ENCODE measurements around the gene ZBTB7C. TPM values are rescaled to one million over a fixed set of nuclear protein-coding genes. Genes with fewer than 3 reads are reported as not detected.

The ZBTB7C gene
- total RNA-seq, 1 donor from 2014 or later, result 0.67 TPM

- H3K27ac Mint-ChIP-seq (ENCODE audit: unreplicated experiment), result no peak overlapping the region
- H3K27me3 Mint-ChIP-seq (ENCODE audit: unreplicated experiment), result peaks cover 6% of the 10 kb centered on the region
- no peak overlapping the region for H3K4me3 Mint-ChIP-seq (ENCODE audit: unreplicated experiment)
- no peaks in the 10 kb centered on the region for H3K36me3 Mint-ChIP-seq (ENCODE audit: low read depth, unreplicated experiment)
- DNase-seq (ENCODE audit: low spot score), result no peak
- peaks cover 6% of the 10 kb centered on the region for H3K4me1 Mint-ChIP-seq (ENCODE audit: unreplicated experiment)
- H3K9me3 Mint-ChIP-seq (ENCODE audit: unreplicated experiment), result no peaks in the 10 kb centered on the region
- no peak for TF ChIP-seq CTCF (IDR thresholded peaks at IDR 0.05; ENCODE audit: unreplicated experiment)
Measured at GRCh38 chr18:48106976-48107781, 302.0 kb downstream of the ZBTB7C start.

- Mint-ChIP-seq H3K4me1 (ENCODE audit: unreplicated experiment) (peaks cover 6% of the 10 kb centered on the region), H3K27me3 (ENCODE audit: unreplicated experiment) (peaks cover 6% of the 10 kb centered on the region)
- TF ChIP-seq CTCF (IDR thresholded peaks at IDR 0.05; ENCODE audit: unreplicated experiment), result no peak
Measured at GRCh38 chr18:48106498-48106897, 302.7 kb downstream of the ZBTB7C start.

GRCh38 chr18:48105317-48105716 lies 303.9 kb downstream of the ZBTB7C start:
- peaks cover 4% of the 10 kb centered on the region for H3K27me3 Mint-ChIP-seq (ENCODE audit: unreplicated experiment)
- H3K27ac Mint-ChIP-seq (ENCODE audit: unreplicated experiment), result no peak overlapping the region
- H3K36me3 Mint-ChIP-seq (ENCODE audit: low read depth, unreplicated experiment), result no peaks in the 10 kb centered on the region
- H3K4me1 Mint-ChIP-seq (ENCODE audit: unreplicated experiment), result peaks cover 8% of the 10 kb centered on the region
- no peak for TF ChIP-seq CTCF (IDR thresholded peaks at IDR 0.05; ENCODE audit: unreplicated experiment)
- DNase-seq (ENCODE audit: low spot score), result no peak
- H3K4me3 Mint-ChIP-seq (ENCODE audit: unreplicated experiment), result no peak overlapping the region
- H3K9me3 Mint-ChIP-seq (ENCODE audit: unreplicated experiment), result no peaks in the 10 kb centered on the region

More at GRCh38 chr18:48106498-48106897, 302.7 kb downstream of the ZBTB7C start:
- DNase-seq (ENCODE audit: low spot score), result no peak
- H3K4me3 Mint-ChIP-seq (ENCODE audit: unreplicated experiment), result no peak overlapping the region
- no peaks in the 10 kb centered on the region for H3K36me3 Mint-ChIP-seq (ENCODE audit: low read depth, unreplicated experiment)
- no peaks in the 10 kb centered on the region for H3K9me3 Mint-ChIP-seq (ENCODE audit: unreplicated experiment)
- H3K27ac Mint-ChIP-seq (ENCODE audit: unreplicated experiment), result no peak overlapping the region

- H3K27ac Mint-ChIP-seq (ENCODE audit: unreplicated experiment), result no peak overlapping the region
- peaks cover 4% of the 10 kb centered on the region for H3K27me3 Mint-ChIP-seq (ENCODE audit: unreplicated experiment)
- no peak for TF ChIP-seq CTCF (IDR thresholded peaks at IDR 0.05; ENCODE audit: unreplicated experiment)
- no peak overlapping the region for H3K4me3 Mint-ChIP-seq (ENCODE audit: unreplicated experiment)
- no peak for DNase-seq (ENCODE audit: low spot score)
- H3K9me3 Mint-ChIP-seq (ENCODE audit: unreplicated experiment), result no peaks in the 10 kb centered on the region
- H3K36me3 Mint-ChIP-seq (ENCODE audit: low read depth, unreplicated experiment), result no peaks in the 10 kb centered on the region
- peaks cover 8% of the 10 kb centered on the region for H3K4me1 Mint-ChIP-seq (ENCODE audit: unreplicated experiment)
Measured at GRCh38 chr18:48104705-48105104, 304.5 kb downstream of the ZBTB7C start.

GRCh38 chr18:48100651-48101165 lies 308.5 kb downstream of the ZBTB7C start:
- Mint-ChIP-seq H3K36me3 (ENCODE audit: low read depth, unreplicated experiment) (no peaks in the 10 kb centered on the region), H3K4me1 (ENCODE audit: unreplicated experiment) (peaks cover 9% of the 10 kb centered on the region), H3K27ac (ENCODE audit: unreplicated experiment) (no peak overlapping the region), H3K4me3 (ENCODE audit: unreplicated experiment) (no peak overlapping the region), H3K27me3 (ENCODE audit: unreplicated experiment) (peaks cover 4% of the 10 kb centered on the region), H3K9me3 (ENCODE audit: unreplicated experiment) (no peaks in the 10 kb centered on the region)
- no peak for TF ChIP-seq CTCF (IDR thresholded peaks at IDR 0.05; ENCODE audit: unreplicated experiment)
- no peak for DNase-seq (ENCODE audit: low spot score)

Data from endothelial cell (in vitro differentiated cells).